Esophagus muscularis mucosa (tissue), 4 donors: Measurements from ENCODE around the gene GNG2. TPM values are rescaled to one million over a fixed set of nuclear protein-coding genes. Genes with fewer than 3 reads are reported as not detected.

Source experiments
- DNase-seq: peaks from one replicate; pipeline ENCODE4 v3.0.0-alpha.2; 2017; ENCODE audit errors: extremely low spot score
- H3K27ac ChIP-seq, 4 donors: fragments of 200-600 bp; sonication (generic); replicated peaks in 1 of 4; 1 replicate in 3 of 4; 2 replicates in 1 of 4; pipeline ENCODE4 v1.5.1; 2016 to 2019; ENCODE audit warnings: mild to moderate bottlenecking in 1 of 4
- H3K27me3 ChIP-seq, 4 donors: fragments of 200-600 bp; sonication (generic); one replicate each; pipeline versions ENCODE4 v1.5.1 to v1.6.0; 2016 to 2019
- H3K36me3 ChIP-seq, 4 donors: fragments of 200-600 bp; sonication (generic); one replicate each; pipeline ENCODE4 v1.5.1; 2016 to 2019
- H3K4me1 ChIP-seq, 4 donors: fragments of 200-600 bp; sonication (generic); one replicate each; pipeline ENCODE4 v1.5.1; 2016 to 2019
- H3K4me3 ChIP-seq, 4 donors: fragments of 200-600 bp; sonication (generic); 1 replicate in 2 of 4; 2 replicates in 2 of 4; pipeline ENCODE4 v1.5.1; 2016 to 2019; ENCODE audit warnings: mild to moderate bottlenecking in 4 of 4, moderate library complexity in 1 of 4
- H3K9me3 ChIP-seq, 4 donors: fragments of 200-600 bp; sonication (generic); 1 replicate in 3 of 4; 2 replicates in 1 of 4; pipeline ENCODE4 v1.5.1; 2016 to 2019
- EP300 ChIP-seq: sonication (generic); formaldehyde crosslinking; IDR thresholded peaks from one replicate; pipeline ENCODE4 v1.6.1; 2017; ENCODE audit warnings: antibody characterized with exemption
- POLR2A ChIP-seq: fragments of 450-650 bp; IDR thresholded peaks from one replicate; pipeline ENCODE4 v1.6.1; 2017; ENCODE audit warnings: antibody characterized with exemption, moderate library complexity, mild to moderate bottlenecking, low read depth
- POLR2AphosphoS5 ChIP-seq, 2 donors: sonication (generic); formaldehyde crosslinking; IDR thresholded peaks; one replicate each; pipeline ENCODE4 v1.6.1; 2017; ENCODE audit warnings: antibody characterized with exemption in 2 of 2
- WGBS: methylation state at CpG from one replicate; pipeline ENCODE4 v1.1.5; 2018; 5-methylcytosine and 5-hydroxymethylcytosine counted together
- intact Hi-C: fragments of 100-400 bp; cut with DNase I; formaldehyde crosslinking; loops from one replicate; pipeline ENCODE4 v1.15.1; 2023
- total RNA-seq, 4 donors: library from RNA; depleted of rRNA; stranded (reverse); fragments of >200 nt; gene quantifications; one replicate each; pipeline versions ENCODE4 v1.1.0 to v1.2.1, GENCODE V29; 2016
- TF ChIP-seq, protein P1 (sequence below), 3 experiments: fragments of 200-600 bp in 2 of 3; fragments of 450-650 bp in 1 of 3; sonication (generic) in 2 of 3; IDR thresholded peaks; one replicate each; pipeline ENCODE4 v1.5.1; 2017 to 2019; ENCODE audit warnings: antibody characterized with exemption in 3 of 3, mild to moderate bottlenecking in 2 of 3, moderate library complexity in 1 of 3

Gene GNG2
- total RNA-seq, 4 donors from 2014 or later, result 15.7 to 19.9 (median 17.7) TPM

DNA sequence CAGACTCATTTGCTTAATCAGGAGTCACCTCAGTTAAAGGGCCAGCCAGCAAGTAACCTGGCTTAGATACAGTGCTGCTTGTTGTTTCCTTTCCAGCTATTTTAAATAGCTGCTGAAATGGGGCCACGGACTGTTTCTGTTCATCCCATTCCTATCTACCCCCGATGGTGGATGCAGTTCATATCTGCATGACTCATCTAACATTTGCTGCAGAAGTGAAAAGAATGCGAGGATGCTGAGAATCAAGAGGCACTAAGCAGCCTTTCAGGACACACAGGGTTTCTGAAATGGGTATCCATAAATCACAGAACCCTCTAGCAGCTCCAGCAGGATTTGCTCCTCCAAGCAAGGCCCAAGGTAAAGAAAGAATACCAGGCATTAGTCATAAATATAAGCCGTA is 68.8 kb downstream of the GNG2 start:
- no peak for DNase-seq
- no peak overlapping the region for H3K27ac ChIP-seq
- no peak for TF ChIP-seq POLR2A
- TF ChIP-seq, protein P1, sequence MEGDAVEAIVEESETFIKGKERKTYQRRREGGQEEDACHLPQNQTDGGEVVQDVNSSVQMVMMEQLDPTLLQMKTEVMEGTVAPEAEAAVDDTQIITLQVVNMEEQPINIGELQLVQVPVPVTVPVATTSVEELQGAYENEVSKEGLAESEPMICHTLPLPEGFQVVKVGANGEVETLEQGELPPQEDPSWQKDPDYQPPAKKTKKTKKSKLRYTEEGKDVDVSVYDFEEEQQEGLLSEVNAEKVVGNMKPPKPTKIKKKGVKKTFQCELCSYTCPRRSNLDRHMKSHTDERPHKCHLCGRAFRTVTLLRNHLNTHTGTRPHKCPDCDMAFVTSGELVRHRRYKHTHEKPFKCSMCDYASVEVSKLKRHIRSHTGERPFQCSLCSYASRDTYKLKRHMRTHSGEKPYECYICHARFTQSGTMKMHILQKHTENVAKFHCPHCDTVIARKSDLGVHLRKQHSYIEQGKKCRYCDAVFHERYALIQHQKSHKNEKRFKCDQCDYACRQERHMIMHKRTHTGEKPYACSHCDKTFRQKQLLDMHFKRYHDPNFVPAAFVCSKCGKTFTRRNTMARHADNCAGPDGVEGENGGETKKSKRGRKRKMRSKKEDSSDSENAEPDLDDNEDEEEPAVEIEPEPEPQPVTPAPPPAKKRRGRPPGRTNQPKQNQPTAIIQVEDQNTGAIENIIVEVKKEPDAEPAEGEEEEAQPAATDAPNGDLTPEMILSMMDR (IDR thresholded peaks at IDR 0.05), result no peak
- TF ChIP-seq POLR2AphosphoS5 (IDR thresholded peaks at IDR 0.05), result no peak
- no peak for TF ChIP-seq EP300
- 67% methylated on average over 4 of the region's 4 CpGs for WGBS
- peaks cover 0 to 9% (median 0%) of the 10 kb centered on the region in 4 donors for H3K4me1 ChIP-seq
- H3K4me3 ChIP-seq, result no peak overlapping the region
- H3K36me3 ChIP-seq, result no peaks in the 10 kb centered on the region
- intact Hi-C loops, result no loop called here
- no peaks in the 10 kb centered on the region for H3K27me3 ChIP-seq
- H3K9me3 ChIP-seq, result no peaks in the 10 kb centered on the region

- no peak for DNase-seq
- Histone ChIP-seq H3K4me3 (no peak overlapping the region), H3K27ac (no peak overlapping the region), H3K9me3 (no peaks in the 10 kb centered on the region), H3K27me3 (no peaks in the 10 kb centered on the region), H3K36me3 (no peaks in the 10 kb centered on the region), H3K4me1 (peaks cover 0 to 9% (median 0%) of the 10 kb centered on the region in 4 donors)
- intact Hi-C loops, result no loop called here
- WGBS, result 81% methylated on average over 8 of the region's 8 CpGs
- TF ChIP-seq POLR2AphosphoS5 (IDR thresholded peaks at IDR 0.05) (no peak), POLR2A (no peak)
- TF ChIP-seq, protein P1 (IDR thresholded peaks at IDR 0.05), result no peak
Observed at GRCh38 chr14:51929910-51930682, 69.7 kb downstream of the GNG2 start.

GRCh38 chr14:51931308-51931707 is 70.9 kb downstream of the GNG2 start:
- Histone ChIP-seq H3K4me1 (peaks cover 4 to 14% (median 7%) of the 10 kb centered on the region in 4 donors), H3K36me3 (no peaks in the 10 kb centered on the region), H3K27ac (no peak overlapping the region), H3K4me3 (no peak overlapping the region), H3K27me3 (no peaks in the 10 kb centered on the region), H3K9me3 (no peaks in the 10 kb centered on the region)
- 86% methylated on average over 2 of the region's 2 CpGs for WGBS
- TF ChIP-seq, protein P1 (IDR thresholded peaks at IDR 0.05), result no peak
- TF ChIP-seq EP300, result no peak
- no peak for TF ChIP-seq POLR2AphosphoS5 (IDR thresholded peaks at IDR 0.05)
- TF ChIP-seq POLR2A, result no peak
- intact Hi-C loops, result no loop called here
- DNase-seq, result no peak

DNA sequence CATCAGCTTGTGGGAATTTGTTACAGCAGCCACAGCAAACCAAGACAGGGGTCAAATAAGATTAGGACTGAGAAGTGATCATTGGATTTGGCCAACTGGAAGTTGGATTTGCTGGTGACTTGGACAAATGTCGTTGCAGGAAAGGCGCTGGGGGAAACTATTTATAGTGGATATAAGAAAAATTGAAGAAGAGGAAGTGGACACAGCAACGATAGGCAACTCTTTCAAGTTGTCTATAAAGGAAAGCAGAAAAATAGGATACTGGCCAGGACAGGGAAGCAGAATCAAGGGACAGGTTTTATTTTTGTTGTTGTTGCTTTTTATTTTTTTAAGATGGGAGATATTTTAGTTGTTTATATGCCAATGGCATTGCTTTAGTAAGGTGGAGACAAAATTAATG is 72.8 kb downstream of the GNG2 start:
- Histone ChIP-seq H3K27me3 (no peaks in the 10 kb centered on the region), H3K4me3 (no peak overlapping the region), H3K36me3 (no peaks in the 10 kb centered on the region), H3K9me3 (no peaks in the 10 kb centered on the region), H3K4me1 (peaks cover 4 to 14% (median 11%) of the 10 kb centered on the region in 4 donors), H3K27ac (no peak overlapping the region)
- TF ChIP-seq, protein P1 (IDR thresholded peaks at IDR 0.05), result no peak
- TF ChIP-seq POLR2AphosphoS5 (IDR thresholded peaks at IDR 0.05) (no peak), EP300 (no peak), POLR2A (no peak)
- no peak for DNase-seq
- WGBS, result 64% methylated on average over 3 of the region's 3 CpGs
- intact Hi-C loops, result no loop called here

- intact Hi-C loops, result no loop called here
- no peak for DNase-seq
- 90% methylated on average over 1 of the region's 1 CpG for WGBS
- H3K27me3 ChIP-seq, result no peaks in the 10 kb centered on the region
- no peaks in the 10 kb centered on the region for H3K9me3 ChIP-seq
- H3K36me3 ChIP-seq, result no peaks in the 10 kb centered on the region
- H3K4me3 ChIP-seq, result no peak overlapping the region
- peaks cover 4 to 11% (median 9%) of the 10 kb centered on the region in 4 donors for H3K4me1 ChIP-seq
- no peak overlapping the region for H3K27ac ChIP-seq
- TF ChIP-seq POLR2A (no peak), POLR2AphosphoS5 (IDR thresholded peaks at IDR 0.05) (no peak), EP300 (no peak)
- TF ChIP-seq, protein P1 (IDR thresholded peaks at IDR 0.05), result no peak
Observed at GRCh38 chr14:51938137-51938536, 77.7 kb downstream of the GNG2 start.
